GM18520 (cell line): ENCODE measurements around the gene S100A13.
"Not testable (repeated sequence)": the region's sequence is repeated elsewhere in the genome, so short reads cannot be mapped to it uniquely, and the experiment has no call there.

Source experiments
- ATAC-seq: cut with Tn5 transposase; IDR thresholded peaks from one replicate; pipeline ENCODE4 v1.9.1; 2021; ENCODE audit not compliant: unreplicated experiment

Gene S100A13

DNA sequence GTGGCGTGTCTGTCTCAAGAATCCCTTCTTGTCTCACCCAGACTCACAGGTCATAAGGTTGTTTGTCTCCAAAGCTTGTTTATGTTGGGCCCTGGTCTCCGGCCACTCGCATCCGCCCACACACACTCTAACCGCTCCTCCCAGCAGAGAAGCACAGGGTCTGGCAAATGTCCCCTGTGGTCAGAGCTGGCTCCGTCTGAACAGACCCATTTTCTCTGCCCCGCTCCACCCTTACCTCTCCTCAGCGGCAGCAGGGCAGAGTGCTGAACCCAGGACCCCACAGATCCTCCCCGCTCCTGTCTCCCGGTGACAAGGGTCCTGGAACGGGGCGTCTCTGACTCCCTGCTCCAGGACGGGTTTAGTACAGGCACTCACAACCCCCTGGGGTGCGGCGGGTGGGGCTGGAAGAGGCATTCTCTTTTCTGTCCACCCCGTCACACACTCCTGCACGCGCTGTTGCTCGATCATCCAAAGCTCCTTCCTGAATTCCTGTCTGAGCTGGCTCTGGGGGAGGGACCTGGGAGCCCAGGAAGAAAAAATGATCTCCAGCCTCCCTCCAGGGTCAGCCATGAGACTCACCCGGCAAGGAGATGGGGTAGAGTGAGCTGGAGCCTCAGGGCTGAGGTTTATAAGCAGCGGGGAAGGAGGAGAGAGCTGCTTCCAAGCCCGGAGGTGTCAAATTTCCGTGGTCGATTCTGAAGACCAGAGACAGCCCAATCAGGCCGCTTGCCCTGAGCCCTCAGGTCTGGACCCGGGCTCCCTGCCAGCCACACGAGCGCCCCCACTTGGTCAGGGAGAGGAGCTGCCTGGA lies at the start of gene S100A13:
Gene S100A13 (minus strand): TSS at position 602 of the 811 bp plus-strand sequence. CDS start 1,033 bp downstream, outside the sequence.
- ATAC-seq, result no peak

- no peak for ATAC-seq
These were observed 46.2 kb upstream of the S100A13 start for GRCh38 chr1:153673511-153673910.

DNA sequence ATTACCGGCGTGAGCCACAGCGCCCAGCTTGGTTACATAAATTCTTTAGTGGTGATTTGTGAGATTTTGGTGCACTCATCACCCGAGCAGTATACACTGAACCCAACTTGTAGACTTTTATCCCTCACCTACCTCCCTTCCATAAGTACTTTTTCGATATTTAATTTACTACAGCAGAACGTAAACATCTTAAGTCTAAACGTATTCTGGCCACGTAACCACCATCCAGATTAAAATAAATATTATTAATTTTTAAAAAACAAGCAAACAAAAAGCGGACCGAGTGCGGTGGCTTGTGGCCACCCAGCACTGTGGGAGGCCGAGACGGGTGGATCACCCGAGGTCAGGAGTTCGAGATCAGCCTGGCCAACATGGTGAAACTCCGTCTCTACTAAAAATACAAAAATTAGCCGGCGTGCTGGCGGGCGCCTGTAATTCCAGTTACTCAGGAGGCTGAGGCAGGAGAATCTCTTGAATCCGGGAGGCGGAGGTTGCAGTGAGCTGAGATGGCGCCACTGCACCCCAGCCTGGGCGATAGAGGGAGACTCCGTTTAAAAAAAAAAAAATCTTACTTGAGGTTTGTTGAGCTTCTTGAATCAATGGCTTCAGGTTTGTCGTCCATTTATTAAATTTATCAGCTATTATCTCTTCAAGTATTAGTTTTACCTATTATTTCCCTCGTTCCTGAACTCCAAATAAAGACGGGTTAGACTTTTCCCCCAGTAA lies 44.5 kb upstream of the S100A13 start:
- ATAC-seq, result peak; percentile 7

GRCh38 chr1:153670859-153671627 lies 43.7 kb upstream of the S100A13 start, which contains the start of gene ILF2:
TSS of gene ILF2 (minus strand) at chr1:153670993. CDS start at chr1:153670922, 71 bp downstream.
- peak; percentile 96 for ATAC-seq

DNA sequence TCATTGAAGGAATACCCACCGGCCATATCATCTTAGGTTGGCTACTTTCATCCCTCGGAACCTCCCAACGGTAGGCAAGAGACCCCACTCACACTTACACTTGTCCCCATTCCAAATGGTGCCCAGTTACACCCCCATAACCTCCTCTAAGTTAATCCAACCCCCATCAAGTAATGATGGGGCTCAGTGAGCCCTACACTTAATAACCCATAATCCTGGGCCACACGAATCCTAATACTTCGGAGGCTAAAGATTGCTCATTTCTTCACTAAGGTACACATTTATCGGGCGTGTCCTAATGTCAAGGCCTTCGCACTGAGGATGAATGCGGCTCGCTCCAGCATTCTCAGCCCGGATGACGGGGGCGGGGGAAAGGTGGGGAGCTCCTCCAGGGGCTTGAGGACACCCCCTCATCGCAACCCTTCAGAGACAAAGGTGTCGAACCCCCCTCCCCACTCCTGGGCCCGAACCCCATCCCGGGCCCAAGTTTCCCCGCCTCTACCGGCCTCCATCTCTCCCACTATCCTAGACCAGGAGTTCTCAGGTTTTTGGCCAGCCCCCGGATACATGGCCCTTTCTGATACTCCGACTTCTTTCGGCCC lies 43.1 kb upstream of the S100A13 start:
- ATAC-seq, result no peak

GRCh38 chr1:153669606-153670005 lies 42.3 kb upstream of the S100A13 start:
- no peak for ATAC-seq

- not testable (repeated sequence) for ATAC-seq
These were observed 41.4 kb upstream of the S100A13 start for GRCh38 chr1:153668672-153669071.

GRCh38 chr1:153667439-153667838 lies 40.1 kb upstream of the S100A13 start:
- ATAC-seq, result no peak

DNA sequence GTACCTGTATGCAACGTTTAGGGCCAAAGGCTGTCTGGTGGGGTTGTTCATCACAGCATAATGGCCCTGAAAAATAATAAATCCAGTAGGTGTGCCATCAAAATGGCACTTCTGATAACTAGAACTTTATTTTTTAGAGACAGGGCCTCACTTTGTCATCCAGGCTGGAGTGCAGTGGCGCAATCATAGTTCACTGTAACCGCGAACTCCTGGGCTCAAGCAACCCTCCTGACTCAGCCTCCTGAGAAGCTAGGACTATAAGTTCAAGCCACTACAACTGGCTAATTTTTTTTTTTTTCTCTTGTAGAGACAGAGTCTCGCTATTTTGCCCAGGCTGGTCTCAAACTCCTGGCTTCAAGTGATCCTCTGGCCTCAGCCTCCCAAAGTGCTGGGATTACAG lies 35.9 kb upstream of the S100A13 start:
- ATAC-seq, result no peak

GRCh38 chr1:153662269-153662668 lies 35.0 kb upstream of the S100A13 start:
- no peak for ATAC-seq

DNA sequence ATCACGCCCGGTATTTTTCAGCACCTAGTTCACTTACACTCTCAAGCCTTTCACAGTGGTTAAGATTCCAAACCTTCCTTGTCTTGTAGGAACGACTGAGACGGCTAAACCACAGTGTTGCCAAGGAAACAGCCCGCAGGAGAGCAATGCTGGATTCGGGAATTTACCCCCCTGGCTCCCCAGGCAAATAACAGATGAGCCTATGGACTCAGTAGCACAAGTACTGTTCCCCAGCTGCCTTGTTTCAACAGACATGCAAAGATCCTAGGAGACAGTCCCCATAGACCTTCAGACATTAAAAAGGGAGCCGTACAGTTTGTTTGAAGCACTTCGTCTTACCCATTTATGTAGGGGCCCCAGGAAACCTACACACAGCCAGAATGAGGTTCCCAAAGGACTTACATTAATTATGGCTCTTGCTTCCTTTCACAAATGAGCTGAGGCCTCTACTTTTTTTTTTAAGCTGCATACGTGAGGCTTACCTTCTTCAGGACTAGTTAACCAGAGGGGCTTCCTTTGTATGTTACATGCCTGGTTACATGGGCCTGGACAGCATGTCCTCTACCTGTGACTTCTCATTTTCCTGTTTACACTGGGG lies 33.9 kb upstream of the S100A13 start:
- ATAC-seq, result no peak

DNA sequence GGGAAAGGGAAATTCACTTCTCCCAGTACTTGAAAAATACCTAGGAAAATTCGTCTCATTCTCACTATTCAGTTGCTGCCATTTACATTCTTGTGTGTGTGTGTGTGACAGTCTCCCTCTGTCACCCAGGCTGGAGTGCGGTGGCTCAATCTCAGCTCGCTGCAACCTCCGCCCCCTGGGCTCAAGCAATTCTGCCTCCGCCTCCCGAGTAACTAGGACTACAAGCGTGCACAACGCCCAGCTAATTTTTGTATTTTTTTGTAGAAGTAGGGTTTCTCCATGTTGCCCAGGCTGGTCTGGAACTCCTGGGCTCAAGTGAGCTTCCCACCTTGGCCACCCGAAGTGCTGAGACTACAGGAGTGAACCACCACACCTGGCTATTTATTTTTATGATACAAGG lies 32.4 kb upstream of the S100A13 start:
- ATAC-seq, result no peak

GRCh38 chr1:153659175-153659534 lies 31.9 kb upstream of the S100A13 start:
- ATAC-seq, result no peak

DNA sequence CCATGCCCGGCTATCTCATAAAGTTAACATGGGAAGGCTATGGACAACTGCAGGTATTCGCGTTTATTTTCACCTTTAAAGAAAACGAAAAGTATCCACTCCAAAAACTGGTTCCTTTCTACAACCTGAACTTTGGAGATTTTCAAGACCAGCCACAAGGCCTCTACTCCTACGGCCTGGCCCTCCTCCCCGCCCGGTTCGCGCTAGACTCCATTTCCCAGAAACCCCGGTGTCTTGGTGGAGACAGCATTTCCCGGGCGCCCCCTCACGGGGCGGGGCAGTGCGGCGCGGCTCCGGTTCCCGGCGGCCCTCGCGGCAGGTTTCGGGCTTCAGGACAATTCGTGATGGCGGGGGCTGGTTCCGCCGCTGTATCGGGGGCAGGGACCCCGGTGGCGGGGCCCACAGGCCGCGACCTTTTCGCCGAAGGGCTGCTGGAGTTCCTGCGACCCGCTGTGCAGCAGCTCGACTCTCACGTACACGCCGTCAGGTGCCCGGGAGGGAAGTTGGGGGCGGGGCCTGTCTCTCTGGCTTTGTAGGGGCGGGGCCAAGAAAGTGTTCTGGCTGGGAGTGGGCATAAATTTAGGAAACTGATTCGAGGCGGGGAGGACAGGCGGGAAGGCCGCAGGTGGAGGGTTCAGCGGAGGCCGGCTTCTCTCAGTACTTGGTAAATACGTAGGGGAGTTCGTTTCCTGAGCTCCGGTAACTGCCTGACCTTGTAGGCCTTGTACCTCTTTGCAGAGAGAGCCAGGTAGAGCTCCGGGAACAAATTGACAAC lies 31.3 kb upstream of the S100A13 start, which contains the start of gene SNAPIN:
Gene SNAPIN (plus strand): TSS at position 304 of the 775 bp plus-strand sequence. CDS start 41 bp downstream, at position 345.
- peak; percentile 75 for ATAC-seq

DNA sequence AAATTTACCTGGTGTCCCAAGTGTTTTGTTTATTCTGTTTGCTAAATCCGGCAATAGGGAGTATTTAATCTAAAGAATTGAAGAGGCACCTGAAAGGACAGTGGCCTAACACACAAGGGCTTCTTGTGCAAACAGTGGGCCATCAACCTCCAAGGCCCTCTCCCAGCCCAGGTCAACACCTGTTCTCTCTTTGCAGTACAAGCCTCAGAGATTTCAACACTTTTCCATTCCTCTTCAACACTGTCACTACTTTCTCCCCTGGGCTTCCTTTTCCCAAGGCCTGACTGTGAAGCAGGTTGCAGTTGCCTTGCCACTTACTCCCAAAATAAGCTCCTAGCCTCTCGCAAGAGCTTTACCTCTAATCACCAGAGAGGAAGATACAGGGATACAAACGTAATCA lies 28.0 kb upstream of the S100A13 start:
- ATAC-seq, result no peak

DNA sequence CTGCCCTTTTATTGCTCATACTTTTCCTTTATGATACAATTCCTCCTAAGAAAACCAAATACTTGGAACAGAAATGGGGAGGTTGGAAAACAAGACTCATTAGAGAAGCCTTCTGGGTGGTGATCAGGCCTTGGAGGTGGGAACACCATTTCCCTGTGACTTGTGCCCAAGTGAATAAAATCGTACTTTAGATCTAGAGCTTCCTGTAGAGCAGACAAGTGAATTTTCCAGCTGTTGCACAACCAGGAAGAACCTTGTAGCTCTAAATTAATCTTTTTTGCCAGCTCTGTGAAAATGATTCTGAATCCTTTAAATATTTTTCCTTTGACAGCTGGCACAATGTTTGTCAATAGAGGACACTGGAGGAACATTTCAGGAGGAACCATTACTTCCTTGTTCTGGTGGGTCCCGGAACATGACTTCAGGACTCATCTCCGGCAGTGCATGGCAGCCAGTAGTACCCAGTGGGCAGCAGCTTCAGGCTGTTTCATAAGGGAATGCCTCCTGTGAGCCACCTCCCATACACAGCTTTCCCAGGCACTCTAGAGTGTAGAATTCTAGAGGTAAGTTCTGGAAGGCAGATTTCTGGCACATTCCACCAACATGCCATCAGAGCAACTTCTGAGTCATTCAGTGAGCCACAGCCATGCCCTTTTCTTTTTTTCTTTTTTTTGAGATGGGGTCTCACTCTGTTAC lies 25.6 kb upstream of the S100A13 start:
- no peak for ATAC-seq

GRCh38 chr1:153651771-153652170 lies 24.5 kb upstream of the S100A13 start:
- no peak for ATAC-seq

DNA sequence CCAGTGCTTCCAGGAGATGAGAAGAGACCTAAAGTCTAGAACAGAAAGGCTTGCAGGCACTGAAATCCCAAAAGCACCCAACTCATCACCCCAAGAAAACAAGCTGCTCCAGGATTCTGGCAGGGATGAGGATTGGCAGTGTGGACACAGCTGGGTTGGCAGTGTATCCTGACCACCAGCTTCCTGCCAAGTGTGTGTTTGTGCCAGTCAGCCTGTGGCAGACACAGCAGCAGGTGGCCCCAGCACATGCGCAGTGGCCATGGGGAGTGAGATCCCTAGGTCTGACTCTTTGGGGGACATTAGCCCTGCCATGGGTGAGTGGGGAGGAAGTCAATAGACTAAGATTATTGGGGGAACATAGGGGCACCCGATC lies 22.5 kb upstream of the S100A13 start:
- no peak for ATAC-seq

- no peak for ATAC-seq
These were observed 22.0 kb upstream of the S100A13 start for GRCh38 chr1:153649137-153649862.
